T-helper 2 cell treated with Interferon-gamma antibody and Interleukin-4, amounts not matched to agents 100 ng/mL and 5 ng/mL, for 36 hours (primary cell): ENCODE measurements around the gene TAAR5. TPM values are rescaled to one million over a fixed set of nuclear protein-coding genes. Genes with fewer than 3 reads are reported as not detected.
"Not testable (repeated sequence)": the region's sequence is repeated elsewhere in the genome, so short reads cannot be mapped to it uniquely, and the experiment has no call there.

Source experiments
- intact Hi-C: fragments of 100-400 bp; cut with micrococcal nuclease; formaldehyde crosslinking; loops from one replicate; pipeline ENCODE4 v1.15.1; 2023
- total RNA-seq: library from RNA; stranded (reverse); gene quantifications from 2 replicates; pipeline ENCODE4 v1.2.3, GENCODE V29; 2022

Gene TAAR5
- total RNA-seq, 1 donor from 2014 or later: not detected

DNA sequence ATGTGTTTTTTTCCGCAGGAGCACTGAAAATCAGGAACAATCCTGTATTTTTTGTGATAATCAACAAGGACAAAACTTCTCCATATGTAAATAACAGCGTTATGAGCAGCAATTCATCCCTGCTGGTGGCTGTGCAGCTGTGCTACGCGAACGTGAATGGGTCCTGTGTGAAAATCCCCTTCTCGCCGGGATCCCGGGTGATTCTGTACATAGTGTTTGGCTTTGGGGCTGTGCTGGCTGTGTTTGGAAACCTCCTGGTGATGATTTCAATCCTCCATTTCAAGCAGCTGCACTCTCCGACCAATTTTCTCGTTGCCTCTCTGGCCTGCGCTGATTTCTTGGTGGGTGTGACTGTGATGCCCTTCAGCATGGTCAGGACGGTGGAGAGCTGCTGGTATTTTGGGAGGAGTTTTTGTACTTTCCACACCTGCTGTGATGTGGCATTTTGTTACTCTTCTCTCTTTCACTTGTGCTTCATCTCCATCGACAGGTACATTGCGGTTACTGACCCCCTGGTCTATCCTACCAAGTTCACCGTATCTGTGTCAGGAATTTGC is 19.2 kb downstream of the TAAR5 start, which contains the start of gene TAAR6:
TSS of gene TAAR6 (plus strand) at position 102 of the 557 bp plus-strand sequence. CDS start at position 102, 0 bp downstream.
- intact Hi-C loops: no loop called here

DNA sequence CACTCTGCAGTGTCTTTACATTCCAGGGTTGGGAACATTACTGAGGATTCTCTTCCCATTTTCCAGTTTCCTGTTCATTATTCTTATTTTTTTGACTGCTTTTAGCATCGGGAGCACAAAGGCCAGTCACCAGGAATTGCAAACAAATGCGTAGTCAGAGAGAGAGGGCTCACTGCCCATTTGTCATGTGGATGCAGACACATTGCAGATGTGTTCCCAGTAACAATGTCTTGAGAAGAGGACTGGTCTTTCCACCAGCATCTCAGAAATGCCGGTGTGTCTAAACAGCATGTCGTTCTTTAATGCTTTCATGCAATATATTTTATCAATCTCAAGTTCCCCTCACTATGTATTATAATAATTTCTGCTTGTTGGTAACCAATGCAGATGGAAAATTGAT is 20.4 kb downstream of the TAAR5 start:
- intact Hi-C loops: no loop called here

- intact Hi-C loops: no loop called here
Observed at GRCh38 chr6:132568611-132569010, 20.9 kb downstream of the TAAR5 start.

GRCh38 chr6:132567566-132567965 is 22.0 kb downstream of the TAAR5 start:
- intact Hi-C loops: no loop called here

DNA sequence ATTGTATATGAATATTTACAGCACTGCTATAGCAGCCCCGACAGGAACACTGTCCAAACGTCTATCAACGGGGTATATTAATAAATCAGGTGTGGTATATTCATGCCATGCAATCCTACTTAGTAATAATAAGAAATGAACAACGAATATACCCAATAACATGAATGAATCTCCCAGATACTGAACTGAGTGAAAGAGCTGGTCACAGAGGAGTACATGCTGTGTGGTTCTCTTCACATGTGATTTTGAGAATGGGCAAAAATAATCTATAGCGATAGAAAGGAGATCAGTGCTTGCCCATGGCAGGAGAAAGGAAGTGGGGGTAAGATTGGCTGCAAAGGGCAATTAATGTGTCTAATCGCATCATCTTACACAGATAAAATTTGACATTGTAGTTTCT is 23.1 kb downstream of the TAAR5 start:
- intact Hi-C loops: no loop called here

- intact Hi-C loops: not testable (repeated sequence)
Observed at GRCh38 chr6:132560087-132560486, 29.5 kb downstream of the TAAR5 start.

DNA sequence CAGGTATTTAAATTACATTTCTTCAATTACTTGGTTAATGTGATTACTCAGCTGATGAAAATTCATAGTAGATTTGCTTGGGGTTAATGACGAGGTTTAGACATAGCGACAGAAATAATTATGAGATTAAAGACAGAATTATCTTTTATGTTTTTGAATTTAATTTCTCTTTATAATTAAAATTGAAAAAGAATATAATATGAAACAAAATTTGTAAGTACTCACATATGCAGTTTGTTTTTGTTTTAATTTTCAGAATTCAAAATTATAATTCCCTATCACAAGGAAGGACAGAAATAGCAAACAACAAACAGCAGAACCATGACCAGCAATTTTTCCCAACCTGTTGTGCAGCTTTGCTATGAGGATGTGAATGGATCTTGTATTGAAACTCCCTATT is 37.2 kb downstream of the TAAR5 start, which contains the start of gene TAAR8:
TSS of gene TAAR8 (plus strand) at position 301 of the 400 bp plus-strand sequence. CDS start at position 322, 21 bp downstream.
- intact Hi-C loops: no loop called here

DNA sequence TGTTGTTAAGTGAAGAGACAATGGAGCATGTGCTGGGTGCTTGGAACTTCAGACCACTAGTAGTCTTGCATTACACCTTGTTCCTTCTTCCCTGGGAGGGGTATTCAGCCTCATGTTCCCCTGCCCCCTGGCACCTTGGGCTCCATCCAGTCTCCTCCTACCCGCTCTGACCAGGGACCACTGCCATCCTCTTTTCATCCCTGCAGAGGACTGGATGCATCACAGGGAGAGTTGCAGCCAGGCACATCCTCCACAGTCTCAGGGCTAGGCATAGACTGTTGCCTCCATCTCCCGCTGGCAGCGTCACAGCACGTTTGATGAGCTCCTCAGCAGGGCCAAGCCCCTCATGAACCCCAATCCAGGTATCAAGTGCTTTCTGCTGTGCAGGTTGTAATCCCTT is 38.3 kb downstream of the TAAR5 start:
- intact Hi-C loops: no loop called here

- intact Hi-C loops: no loop called here
Observed at GRCh38 chr6:132548746-132549463, 40.6 kb downstream of the TAAR5 start.

GRCh38 chr6:132544826-132545225 is 44.7 kb downstream of the TAAR5 start:
- intact Hi-C loops: no loop called here

Other genes with a start within 250 kb of the TAAR5 start
- not detected in 2 replicates for gene MOXD1, start 188.3 kb downstream of the TAAR5 start, total RNA-seq
- gene STX7, start 76.6 kb downstream of the TAAR5 start, total RNA-seq: 21.2 and 23.3 TPM in 2 replicates
- gene TAAR9, start 51.5 kb downstream of the TAAR5 start, total RNA-seq: not detected in 2 replicates
- not detected in 2 replicates for gene TAAR8, start 37.1 kb downstream of the TAAR5 start, total RNA-seq
- gene TAAR6, start 19.4 kb downstream of the TAAR5 start, total RNA-seq: not detected in 2 replicates
- gene TAAR2, start 34.5 kb upstream of the TAAR5 start, total RNA-seq: not detected in 2 replicates
- not detected in 2 replicates for gene TAAR1, start 69.4 kb upstream of the TAAR5 start, total RNA-seq
- gene VNN1, start 124.3 kb upstream of the TAAR5 start, total RNA-seq: not detected in 2 replicates
- gene VNN2, start 168.2 kb upstream of the TAAR5 start, total RNA-seq: 11.9 and 12.8 TPM in 2 replicates
- gene SLC18B1, start 208.9 kb upstream of the TAAR5 start, total RNA-seq: 5.3 and 6.4 TPM in 2 replicates
- 1,325 and 1,350 TPM in 2 replicates for gene RPS12, start 224.8 kb upstream of the TAAR5 start, total RNA-seq